GM12878 (cell line): ENCODE data around the gene CLEC3A. TPM values are rescaled to one million over a fixed set of nuclear protein-coding genes. Genes with fewer than 3 reads are reported as not detected.

Experiments used
- ATAC-seq: fragments of 200-7000 bp; cut with Tn5 transposase; 3 replicates; pipeline ENCODE4 v1.9.1; 2020; ENCODE audit warnings: mild to moderate bottlenecking, moderate library complexity
- BruUV-seq: library from RNA; stranded (reverse); fragments of 400-500 nt; replicated peaks from 2 replicates; lab custom pipeline; 2021; lab: Mats Ljungman, UMichigan
- CTCF ChIA-PET: fragments of 300-600 bp; sonication (Branson Sonifier 250); formaldehyde crosslinking; extraction: SDS; loops from one replicate; lab custom pipeline; 2021; ENCODE audit warnings: inconsistent platforms; lab: Yijun Ruan, JAX
- POLR2A ChIA-PET: fragments of 350-600 bp; formaldehyde crosslinking; extraction: SDS; loops from one replicate; lab custom pipeline; 2021; ENCODE audit warnings: inconsistent platforms; lab: Charles Lee
- RAD21 ChIA-PET: fragments of 300-600 bp; sonication (Branson Sonifier 250); formaldehyde crosslinking; loops from one replicate; lab custom pipeline; 2023; ENCODE audit warnings: antibody characterized with exemption; ENCODE audit not compliant: unreplicated experiment; lab: Charles Lee
- SMC1A ChIA-PET: fragments of 300-600 bp; sonication (Branson Sonifier 250); formaldehyde crosslinking; loops from one replicate; lab custom pipeline; 2023; ENCODE audit not compliant: unreplicated experiment, uncharacterized antibody; lab: Charles Lee
- DNase-seq: peaks from one replicate; pipeline ENCODE4 v3.0.0-alpha.2; 2011; ENCODE audit warnings: low read depth, low spot score
- FAIRE-seq: peaks from 3 replicates; lab custom pipeline; 2011; peaks lifted over from hg19 to GRCh38; lab: Jason Lieb, UNC
- H2AFZ ChIP-seq: 2 replicates; pipeline ENCODE4 v1.6.0; 2011; ENCODE audit warnings: low read depth, low read length, control low read depth; ENCODE audit not compliant: control insufficient read depth
- H3K27ac ChIP-seq: 2 replicates; pipeline ENCODE4 v1.5.1; 2011; ENCODE audit warnings: control low read depth; ENCODE audit not compliant: control insufficient read depth, insufficient read depth
- H3K27me3 ChIP-seq, 2 experiments: replicated peaks in 1 of 2; 2 replicates each; pipeline versions ENCODE4 v1.6.0 to v1.6.1; 2011; ENCODE audit warnings: low read length in 1 of 2; ENCODE audit not compliant: control insufficient read depth in 2 of 2, insufficient read depth in 2 of 2
- H3K36me3 ChIP-seq, 2 experiments: 2 replicates each; pipeline ENCODE4 v1.5.1; 2011; ENCODE audit warnings: low read length in 1 of 2; ENCODE audit not compliant: control insufficient read depth in 2 of 2, insufficient read depth in 2 of 2
- H3K4me1 ChIP-seq: 2 replicates; pipeline ENCODE4 v1.6.1; 2011; ENCODE audit warnings: mild to moderate bottlenecking, low read length, moderate library complexity, mixed read lengths; ENCODE audit not compliant: control insufficient read depth, insufficient read depth
- H3K4me2 ChIP-seq: 2 replicates; pipeline ENCODE4 v1.6.0; 2011; ENCODE audit warnings: control low read depth; ENCODE audit not compliant: control insufficient read depth, insufficient read depth
- H3K4me3 ChIP-seq: fragments of 200-600 bp; sonication (generic); 2 replicates; pipeline ENCODE4 v1.5.1; 2016
- H3K79me2 ChIP-seq: 2 replicates; pipeline ENCODE4 v1.6.0; 2011; ENCODE audit warnings: low read length; ENCODE audit not compliant: control insufficient read depth, insufficient read depth
- H3K9ac ChIP-seq: 2 replicates; pipeline ENCODE4 v1.8.0; 2011; ENCODE audit warnings: low read length, control low read depth, mixed read lengths; ENCODE audit not compliant: control insufficient read depth, insufficient read depth
- H3K9me3 ChIP-seq: replicated peaks from 3 replicates; pipeline ENCODE4 v1.5.1; 2011; ENCODE audit warnings: mild to moderate bottlenecking, low read length; ENCODE audit not compliant: control insufficient read depth, insufficient read depth
- H4K20me1 ChIP-seq: 2 replicates; pipeline ENCODE4 v1.6.0; 2011; ENCODE audit not compliant: control insufficient read depth, insufficient read depth
- BMI1 ChIP-seq: fragments of 450-650 bp; IDR thresholded peaks from 2 replicates; pipeline ENCODE4 v1.6.1; 2016; ENCODE audit warnings: mild to moderate bottlenecking, moderate library complexity, borderline replicate concordance
- CBFB ChIP-seq: IDR thresholded peaks from 2 replicates; pipeline ENCODE4 v1.6.1; 2016; ENCODE audit warnings: antibody characterized with exemption, low read depth
- CREB1 ChIP-seq: IDR thresholded peaks from 2 replicates; pipeline ENCODE4 v1.6.1; 2012; ENCODE audit warnings: low read depth, mild to moderate bottlenecking, inconsistent platforms
- CREM ChIP-seq: IDR thresholded peaks from 2 replicates; pipeline ENCODE4 v1.6.1; 2014; ENCODE audit warnings: antibody characterized with exemption, low read depth
- FOXK2 ChIP-seq: fragments of 450-650 bp; IDR thresholded peaks from 2 replicates; pipeline ENCODE4 v1.6.1; 2017; ENCODE audit warnings: mild to moderate bottlenecking, moderate library complexity
- FOXM1 ChIP-seq: IDR thresholded peaks from 2 replicates; pipeline ENCODE4 v1.6.1; 2012; ENCODE audit warnings: low read depth, mild to moderate bottlenecking, inconsistent platforms, low read length, moderate library complexity
- HDAC2 ChIP-seq: fragments of 200-600 bp; sonication (generic); IDR thresholded peaks from 2 replicates; pipeline ENCODE4 v1.6.1; 2017
- NFXL1 ChIP-seq: fragments of 450-650 bp; IDR thresholded peaks from 2 replicates; pipeline ENCODE4 v1.6.1; 2017; ENCODE audit warnings: antibody characterized with exemption, mild to moderate bottlenecking, borderline replicate concordance
- POLR2A ChIP-seq: IDR thresholded peaks from 2 replicates; pipeline ENCODE4 v1.6.1; 2011; ENCODE audit warnings: low read depth, mild to moderate bottlenecking, low read length
- RELA ChIP-seq: fragments of 450-650 bp; IDR thresholded peaks from 2 replicates; pipeline ENCODE4 v1.8.0; 2014; ENCODE audit warnings: borderline replicate concordance; ENCODE audit not compliant: partially characterized antibody
- SIN3A ChIP-seq: IDR thresholded peaks from 2 replicates; pipeline ENCODE4 v1.6.1; 2012; ENCODE audit warnings: low read depth, low read length, improper control_type of control experiment
- SMAD5 ChIP-seq: IDR thresholded peaks from 2 replicates; pipeline ENCODE4 v1.6.1; 2016; ENCODE audit warnings: antibody characterized with exemption, low read depth
- TBL1XR1 ChIP-seq: IDR thresholded peaks from 2 replicates; pipeline ENCODE4 v1.6.1; 2012; ENCODE audit warnings: low read depth, low read length, improper control_type of control experiment
- WGBS: methylation state at CpG from one replicate; pipeline ENCODE4 v1.1.6; 2016; ENCODE audit warnings: low lambda C conversion rate; ENCODE audit not compliant: insufficient replicate concordance, insufficient coverage; ENCODE audit errors: missing lambda C conversion rate; 5-methylcytosine and 5-hydroxymethylcytosine counted together
- in situ Hi-C: fragments of 300-500 bp; cut with MboI; formaldehyde crosslinking; loops from 9 replicates; pipeline ENCODE4 v1.14.3; 2018; ENCODE audit warnings: mixed read lengths
- intact Hi-C: fragments of 100-400 bp; cut with micrococcal nuclease; formaldehyde crosslinking; loops from one replicate; pipeline ENCODE4 v1.14.2; 2022; ENCODE audit not compliant: unreplicated experiment
- polyA plus RNA-seq, 11 experiments: library from polyadenylated mRNA; depleted of rRNA in 4 of 11; unstranded in 6 of 11; stranded (reverse) in 5 of 11; fragments of >200 nt; fragmentation: Nextera tagmentation in 4 of 11; fragmentation: Illumina TruSeq in 1 of 11; extraction: Ambion mirVana in 4 of 11; extraction: Trizol in 1 of 11; gene quantifications; 1 replicate in 1 of 11; 2 replicates in 10 of 11; pipeline versions ENCODE4 v1.2.1 to v1.2.3, GENCODE V29; 2011 to 2016; ENCODE audit warnings: inconsistent platforms in 2 of 11, missing spikeins in 2 of 11, low read depth in 1 of 11
- total RNA-seq, 4 experiments: library from RNA; depleted of rRNA in 3 of 4; stranded (reverse); fragments of >200 nt in 3 of 4; fragmentation: Illumina TruSeq in 1 of 4; extraction: Trizol in 1 of 4; gene quantifications; 2 replicates each; pipeline versions ENCODE4 v1.2.1 to v1.2.3, GENCODE V29; 2013 to 2021
- TF ChIP-seq, protein P1 (sequence below): fragments of 450-650 bp; formaldehyde crosslinking; IDR thresholded peaks from 2 replicates; pipeline ENCODE4 v1.5.0; 2022; ENCODE audit warnings: mild to moderate bottlenecking, missing genetic modification characterization
- TF ChIP-seq, protein P2 (sequence below): fragments of 150-350 bp; IDR thresholded peaks from 2 replicates; pipeline ENCODE4 v1.6.1; 2016; ENCODE audit warnings: low read depth, low read length
- TF ChIP-seq, protein P3 (sequence below): fragments of 450-650 bp; IDR thresholded peaks from 2 replicates; pipeline ENCODE4 v1.6.1; 2017; ENCODE audit warnings: low read depth, mild to moderate bottlenecking, moderate library complexity

CLEC3A gene
- total and polyA plus RNA-seq, 10 of the 15 experiments (the other 5 are each of a cell fraction or from before 2014, with no cell fraction given): not detected

- TF ChIP-seq, protein P1, sequence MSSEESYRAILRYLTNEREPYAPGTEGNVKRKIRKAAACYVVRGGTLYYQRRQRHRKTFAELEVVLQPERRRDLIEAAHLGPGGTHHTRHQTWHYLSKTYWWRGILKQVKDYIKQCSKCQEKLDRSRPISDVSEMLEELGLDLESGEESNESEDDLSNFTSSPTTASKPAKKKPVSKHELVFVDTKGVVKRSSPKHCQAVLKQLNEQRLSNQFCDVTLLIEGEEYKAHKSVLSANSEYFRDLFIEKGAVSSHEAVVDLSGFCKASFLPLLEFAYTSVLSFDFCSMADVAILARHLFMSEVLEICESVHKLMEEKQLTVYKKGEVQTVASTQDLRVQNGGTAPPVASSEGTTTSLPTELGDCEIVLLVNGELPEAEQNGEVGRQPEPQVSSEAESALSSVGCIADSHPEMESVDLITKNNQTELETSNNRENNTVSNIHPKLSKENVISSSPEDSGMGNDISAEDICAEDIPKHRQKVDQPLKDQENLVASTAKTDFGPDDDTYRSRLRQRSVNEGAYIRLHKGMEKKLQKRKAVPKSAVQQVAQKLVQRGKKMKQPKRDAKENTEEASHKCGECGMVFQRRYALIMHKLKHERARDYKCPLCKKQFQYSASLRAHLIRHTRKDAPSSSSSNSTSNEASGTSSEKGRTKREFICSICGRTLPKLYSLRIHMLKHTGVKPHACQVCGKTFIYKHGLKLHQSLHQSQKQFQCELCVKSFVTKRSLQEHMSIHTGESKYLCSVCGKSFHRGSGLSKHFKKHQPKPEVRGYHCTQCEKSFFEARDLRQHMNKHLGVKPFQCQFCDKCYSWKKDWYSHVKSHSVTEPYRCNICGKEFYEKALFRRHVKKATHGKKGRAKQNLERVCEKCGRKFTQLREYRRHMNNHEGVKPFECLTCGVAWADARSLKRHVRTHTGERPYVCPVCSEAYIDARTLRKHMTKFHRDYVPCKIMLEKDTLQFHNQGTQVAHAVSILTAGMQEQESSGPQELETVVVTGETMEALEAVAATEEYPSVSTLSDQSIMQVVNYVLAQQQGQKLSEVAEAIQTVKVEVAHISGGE (CRISPR knock-in tag): no peak
- no peak for TF ChIP-seq TBL1XR1
Measured at GRCh38 chr16:78007121-78007520, 15.2 kb upstream of the CLEC3A start (continued).

- H3K27me3 ChIP-seq: no peaks in the 10 kb centered on the region; a peak in 2 of 4 replicates
- DNase-seq (no peak), ATAC-seq (no peak), FAIRE-seq (no peak)
- in situ Hi-C loops: no loop called here
- SMC1A ChIA-PET: no interaction called here
- POLR2A ChIA-PET: no interaction called here
- H3K4me3 ChIP-seq: no peak overlapping the region
- no peaks in the 10 kb centered on the region for H3K9me3 ChIP-seq
- intact Hi-C loops: no loop called here
- no peak overlapping the region for H2AFZ ChIP-seq
- RAD21 ChIA-PET: no interaction called here
- H3K27ac ChIP-seq: no peak overlapping the region
- no peak overlapping the region for H3K9ac ChIP-seq
- no TSS peak for BruUV-seq
- H4K20me1 ChIP-seq: no peaks in the 10 kb centered on the region
- H3K4me2 ChIP-seq: no peak overlapping the region
- H3K36me3 ChIP-seq: no peaks in the 10 kb centered on the region
- CTCF ChIA-PET: no interaction called here
- no peaks in the 10 kb centered on the region for H3K4me1 ChIP-seq
- H3K79me2 ChIP-seq: no peaks in the 10 kb centered on the region
- 53% methylated on average over 5 of the region's 5 CpGs for WGBS
- TF ChIP-seq BMI1 (no peak), CBFB (no peak), RELA (no peak), FOXK2 (no peak), POLR2A (no peak), CREB1 (no peak), HDAC2 (no peak), NFXL1 (no peak), FOXM1 (no peak), SIN3A (no peak), SMAD5 (no peak), CREM (no peak)
- TF ChIP-seq, protein P2, sequence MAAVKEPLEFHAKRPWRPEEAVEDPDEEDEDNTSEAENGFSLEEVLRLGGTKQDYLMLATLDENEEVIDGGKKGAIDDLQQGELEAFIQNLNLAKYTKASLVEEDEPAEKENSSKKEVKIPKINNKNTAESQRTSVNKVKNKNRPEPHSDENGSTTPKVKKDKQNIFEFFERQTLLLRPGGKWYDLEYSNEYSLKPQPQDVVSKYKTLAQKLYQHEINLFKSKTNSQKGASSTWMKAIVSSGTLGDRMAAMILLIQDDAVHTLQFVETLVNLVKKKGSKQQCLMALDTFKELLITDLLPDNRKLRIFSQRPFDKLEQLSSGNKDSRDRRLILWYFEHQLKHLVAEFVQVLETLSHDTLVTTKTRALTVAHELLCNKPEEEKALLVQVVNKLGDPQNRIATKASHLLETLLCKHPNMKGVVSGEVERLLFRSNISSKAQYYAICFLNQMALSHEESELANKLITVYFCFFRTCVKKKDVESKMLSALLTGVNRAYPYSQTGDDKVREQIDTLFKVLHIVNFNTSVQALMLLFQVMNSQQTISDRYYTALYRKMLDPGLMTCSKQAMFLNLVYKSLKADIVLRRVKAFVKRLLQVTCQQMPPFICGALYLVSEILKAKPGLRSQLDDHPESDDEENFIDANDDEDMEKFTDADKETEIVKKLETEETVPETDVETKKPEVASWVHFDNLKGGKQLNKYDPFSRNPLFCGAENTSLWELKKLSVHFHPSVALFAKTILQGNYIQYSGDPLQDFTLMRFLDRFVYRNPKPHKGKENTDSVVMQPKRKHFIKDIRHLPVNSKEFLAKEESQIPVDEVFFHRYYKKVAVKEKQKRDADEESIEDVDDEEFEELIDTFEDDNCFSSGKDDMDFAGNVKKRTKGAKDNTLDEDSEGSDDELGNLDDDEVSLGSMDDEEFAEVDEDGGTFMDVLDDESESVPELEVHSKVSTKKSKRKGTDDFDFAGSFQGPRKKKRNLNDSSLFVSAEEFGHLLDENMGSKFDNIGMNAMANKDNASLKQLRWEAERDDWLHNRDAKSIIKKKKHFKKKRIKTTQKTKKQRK: no peak
- TF ChIP-seq, protein P3, sequence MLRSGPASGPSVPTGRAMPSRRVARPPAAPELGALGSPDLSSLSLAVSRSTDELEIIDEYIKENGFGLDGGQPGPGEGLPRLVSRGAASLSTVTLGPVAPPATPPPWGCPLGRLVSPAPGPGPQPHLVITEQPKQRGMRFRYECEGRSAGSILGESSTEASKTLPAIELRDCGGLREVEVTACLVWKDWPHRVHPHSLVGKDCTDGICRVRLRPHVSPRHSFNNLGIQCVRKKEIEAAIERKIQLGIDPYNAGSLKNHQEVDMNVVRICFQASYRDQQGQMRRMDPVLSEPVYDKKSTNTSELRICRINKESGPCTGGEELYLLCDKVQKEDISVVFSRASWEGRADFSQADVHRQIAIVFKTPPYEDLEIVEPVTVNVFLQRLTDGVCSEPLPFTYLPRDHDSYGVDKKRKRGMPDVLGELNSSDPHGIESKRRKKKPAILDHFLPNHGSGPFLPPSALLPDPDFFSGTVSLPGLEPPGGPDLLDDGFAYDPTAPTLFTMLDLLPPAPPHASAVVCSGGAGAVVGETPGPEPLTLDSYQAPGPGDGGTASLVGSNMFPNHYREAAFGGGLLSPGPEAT: no peak
Measured at GRCh38 chr16:78024159-78024558, 1.8 kb downstream of the CLEC3A start.
